ENCODE measurements around the gene C12orf60.
"Not testable (repeated sequence)": the region's sequence is repeated elsewhere in the genome, so short reads cannot be mapped to it uniquely, and the experiment has no call there.

The C12orf60 gene, protein sequence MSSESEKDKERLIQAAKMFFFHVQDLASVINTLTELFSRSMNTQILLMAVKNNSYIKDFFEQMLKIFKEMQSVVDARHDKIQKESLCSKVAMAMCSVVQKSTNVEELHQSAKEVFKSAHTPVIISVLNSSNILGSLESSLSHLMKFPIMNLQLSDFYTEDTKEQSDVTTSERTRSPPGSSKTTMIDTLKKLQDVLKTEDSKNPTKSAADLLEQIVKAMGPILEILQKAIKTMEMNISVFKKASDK

DNA sequence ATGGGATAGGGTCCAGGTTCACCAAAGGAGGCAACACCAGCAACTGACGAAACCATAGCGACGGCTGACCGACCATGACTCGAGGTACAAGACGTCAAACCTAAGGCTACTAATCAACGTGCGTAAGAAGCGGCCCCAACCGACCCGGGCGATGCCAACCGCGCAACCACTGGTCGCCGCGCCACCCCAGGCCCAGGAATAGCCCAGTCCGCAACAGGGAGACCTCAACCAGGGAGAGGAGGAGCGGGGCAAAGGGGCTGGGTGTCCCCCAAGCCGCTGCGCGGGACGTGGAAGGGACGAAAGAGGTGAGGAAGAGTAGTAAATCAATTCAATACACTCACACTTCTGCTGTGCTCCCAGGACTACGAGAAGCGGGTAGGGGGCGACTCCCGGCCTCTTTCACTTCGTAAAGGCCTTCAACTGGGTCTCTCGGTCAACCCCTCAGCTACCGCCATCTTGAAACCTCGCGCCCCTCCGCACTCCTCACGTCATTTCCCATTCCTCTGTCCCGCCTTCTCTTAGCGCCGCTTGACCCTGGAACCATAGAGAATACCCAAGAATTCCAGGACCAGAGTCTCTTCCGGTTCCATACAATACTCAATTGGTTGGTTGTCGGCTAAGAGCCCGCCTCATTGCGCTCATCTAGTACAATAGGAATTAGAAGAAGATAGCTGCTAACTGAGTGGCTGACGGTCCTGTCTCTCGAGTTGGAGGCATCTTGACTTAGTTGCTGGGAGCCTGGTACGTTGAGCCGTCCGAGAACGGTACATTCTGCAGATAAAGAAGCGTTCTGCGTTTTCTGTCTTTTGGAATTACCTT lies at the start of gene C12orf60, which contains the start of gene WBP11:
TSS of gene C12orf60 (plus strand) at position 660 of the 819 bp plus-strand sequence. CDS start 19,266 bp downstream, outside the sequence.
TSS of gene WBP11 (minus strand) at position 468 of the 819 bp plus-strand sequence. CDS start 2,095 bp downstream, outside the sequence.
- in situ Hi-C loops (cut with MboI; ENCODE audit: low sequenced_read_pairs), result no loop called here

DNA sequence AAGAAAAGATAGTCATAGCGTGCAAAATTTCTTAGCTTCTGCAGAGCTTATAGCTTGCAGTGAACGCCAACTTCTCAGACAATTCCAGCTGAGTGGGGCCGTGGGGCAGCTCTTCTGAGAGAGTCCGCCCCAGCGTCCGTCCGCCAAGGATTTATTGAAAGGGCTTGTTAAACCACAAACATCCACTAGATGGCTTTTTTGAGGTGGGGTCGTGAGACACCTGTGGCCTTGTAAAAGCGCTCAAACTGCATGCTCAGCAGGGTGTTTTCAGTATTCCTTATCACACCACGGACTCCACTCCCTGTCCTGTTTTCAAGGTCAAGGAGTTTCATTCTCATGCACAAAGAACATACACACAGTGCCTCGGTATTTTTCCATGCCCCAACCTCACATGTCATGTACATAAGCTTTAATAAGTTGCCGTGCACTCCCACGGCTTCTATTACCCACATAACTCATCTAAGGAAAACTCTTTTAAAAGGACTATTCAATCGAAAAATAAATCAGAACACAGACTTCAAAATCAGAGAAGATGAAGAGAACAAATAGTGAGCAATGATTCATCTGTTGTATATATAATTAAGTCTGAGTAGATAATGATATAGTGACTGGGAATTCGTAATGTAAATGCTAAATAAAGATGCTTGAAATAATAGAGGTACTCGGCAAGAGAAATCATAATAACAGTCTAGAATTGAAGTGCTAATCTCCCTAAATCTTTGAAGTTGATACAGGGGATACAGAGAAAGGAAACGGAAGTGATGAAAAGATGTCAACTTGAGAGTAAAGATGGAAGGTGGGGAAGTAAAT lies 46.9 kb upstream of the C12orf60 start:
- in situ Hi-C loops (cut with MboI; ENCODE audit: low sequenced_read_pairs), result no loop called here

DNA sequence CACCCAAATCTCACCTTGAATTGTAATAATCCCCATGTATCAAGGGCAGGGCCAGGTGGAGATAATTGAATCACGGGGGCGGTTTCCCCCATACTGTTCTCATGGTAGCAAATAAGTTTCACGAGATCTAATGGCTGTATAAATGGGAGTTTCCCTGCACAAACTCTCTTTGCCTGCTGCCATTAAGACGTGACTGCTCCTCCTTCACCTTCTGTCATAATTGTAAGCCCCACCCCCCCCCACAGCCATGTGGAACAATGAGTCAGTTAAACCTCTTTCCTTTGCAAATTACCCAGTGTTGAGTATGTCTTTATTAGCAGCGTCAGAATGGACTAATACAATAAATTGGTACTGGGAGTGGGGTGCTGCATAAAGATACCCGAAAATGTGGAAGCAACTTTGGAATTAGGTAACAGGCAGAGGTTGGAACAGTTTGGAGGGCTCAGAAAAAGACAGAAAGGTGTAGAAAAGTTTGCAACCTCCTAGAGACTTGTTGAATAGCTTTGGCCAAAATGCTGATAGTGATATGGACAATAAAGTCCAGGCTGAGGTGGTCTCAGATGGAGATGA lies 43.7 kb upstream of the C12orf60 start:
- in situ Hi-C loops (cut with MboI; ENCODE audit: low sequenced_read_pairs), result not testable (repeated sequence)

DNA sequence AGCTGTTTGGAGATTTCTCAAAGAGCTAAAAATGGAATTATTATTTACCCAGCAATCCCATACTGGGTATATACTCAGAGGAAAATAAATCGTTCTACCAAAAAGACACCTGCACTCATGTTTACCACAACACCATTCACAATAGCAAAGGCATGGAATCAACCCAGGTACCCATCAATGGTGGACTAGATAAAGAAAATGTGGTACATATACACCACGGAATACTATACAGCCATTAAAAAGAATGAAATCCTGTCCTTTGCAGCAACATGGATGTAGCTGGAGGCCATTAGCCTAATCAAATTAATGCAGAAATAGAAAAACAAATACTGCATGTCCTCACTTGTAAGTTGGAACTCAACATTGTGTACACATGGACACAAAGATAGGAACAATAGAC lies 38.1 kb upstream of the C12orf60 start:
- in situ Hi-C loops (cut with MboI; ENCODE audit: low sequenced_read_pairs), result no loop called here

DNA sequence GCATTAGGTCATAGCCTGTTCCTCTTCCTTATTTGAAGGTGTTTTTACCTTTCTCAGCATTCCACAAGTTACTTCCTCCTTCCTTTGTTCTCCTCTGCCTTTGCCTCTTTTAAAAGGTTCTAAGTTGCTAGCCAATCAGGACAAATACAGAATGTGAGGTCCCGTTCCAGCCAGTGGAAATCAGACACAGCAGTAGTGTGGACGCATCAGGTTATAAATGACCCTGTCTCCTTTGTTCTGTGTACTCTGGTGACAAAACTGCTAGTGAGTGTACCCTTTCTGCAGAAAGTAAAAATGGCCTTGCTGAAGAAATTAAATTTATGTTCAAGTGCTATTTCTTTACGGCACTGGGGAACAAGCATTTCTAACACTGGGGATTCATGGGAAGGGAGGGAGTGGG lies 37.5 kb upstream of the C12orf60 start:
- in situ Hi-C loops (cut with MboI; ENCODE audit: low sequenced_read_pairs), result not testable (repeated sequence)

DNA sequence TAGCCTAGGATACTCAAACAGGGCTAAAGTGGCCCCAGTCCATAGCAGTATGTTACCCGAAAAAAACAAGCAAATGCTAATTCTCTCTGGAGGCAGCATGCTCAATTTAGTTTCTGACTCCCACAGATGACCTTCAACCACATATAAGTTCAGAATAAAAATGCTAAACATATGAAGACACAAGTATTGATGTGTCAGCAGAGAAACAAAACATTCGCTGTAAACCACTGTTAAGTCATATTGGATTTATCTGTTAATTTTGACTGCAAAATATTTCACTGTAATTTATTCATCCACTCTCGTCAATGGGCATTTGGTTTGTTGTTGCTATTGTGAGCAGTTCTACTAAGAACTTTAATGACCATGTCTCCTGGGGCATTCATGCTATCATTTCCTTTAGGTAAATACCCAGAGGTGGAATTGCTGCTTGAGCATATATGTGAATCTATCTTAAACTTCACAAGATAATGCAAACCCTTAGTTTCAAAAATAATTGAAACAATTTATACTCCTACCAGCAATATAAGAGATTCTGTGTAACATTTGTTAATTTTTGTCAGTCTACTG lies 36.7 kb upstream of the C12orf60 start:
- in situ Hi-C loops (cut with MboI; ENCODE audit: low sequenced_read_pairs), result no loop called here

DNA sequence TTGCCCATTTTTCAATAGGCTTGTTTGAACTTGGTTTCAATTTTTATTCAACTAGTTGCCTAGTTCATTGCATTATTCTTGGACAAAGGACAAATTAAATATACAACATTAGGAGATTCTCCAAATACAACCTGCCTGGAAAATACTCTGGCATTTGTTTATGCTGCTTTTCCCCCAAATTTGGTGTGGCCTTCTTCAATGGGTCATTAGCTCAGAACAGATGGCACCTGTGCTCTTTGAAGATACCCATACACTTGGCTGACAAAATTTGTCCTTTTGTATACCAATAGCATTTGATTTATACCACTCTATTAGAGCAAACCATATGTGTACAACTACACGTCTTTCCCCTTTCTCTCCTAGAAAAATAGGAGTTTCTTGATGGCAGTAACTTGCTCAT lies 35.9 kb upstream of the C12orf60 start:
- in situ Hi-C loops (cut with MboI; ENCODE audit: low sequenced_read_pairs), result no loop called here

DNA sequence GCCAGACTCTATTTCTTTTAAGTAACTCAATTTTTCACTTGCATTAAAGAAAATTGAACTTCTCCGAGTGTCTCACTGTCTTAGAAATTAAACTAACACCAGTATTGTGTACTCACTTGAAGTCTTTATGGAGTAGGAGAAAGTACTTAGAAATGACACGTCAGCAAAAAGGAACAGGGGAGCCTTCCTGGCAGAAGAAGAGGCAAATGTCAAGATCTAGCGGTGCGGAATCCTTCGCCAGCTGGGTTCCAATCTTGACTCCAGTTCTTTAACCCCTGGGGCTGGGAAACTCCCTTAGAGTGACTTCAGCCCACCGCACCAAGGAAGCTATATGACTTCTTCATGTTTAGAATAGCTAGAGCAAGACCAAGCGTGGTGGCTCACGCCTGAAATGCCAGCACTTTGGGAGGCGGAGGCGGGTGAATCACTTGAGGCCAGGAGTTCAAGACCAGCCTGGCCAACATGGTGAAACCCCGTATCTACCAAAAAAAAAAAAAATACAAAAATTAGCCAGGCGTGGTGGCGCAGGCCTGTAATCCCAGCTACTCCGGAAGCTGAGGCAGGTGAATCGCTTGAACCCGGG lies 34.6 kb upstream of the C12orf60 start:
- in situ Hi-C loops (cut with MboI; ENCODE audit: low sequenced_read_pairs), result no loop called here

DNA sequence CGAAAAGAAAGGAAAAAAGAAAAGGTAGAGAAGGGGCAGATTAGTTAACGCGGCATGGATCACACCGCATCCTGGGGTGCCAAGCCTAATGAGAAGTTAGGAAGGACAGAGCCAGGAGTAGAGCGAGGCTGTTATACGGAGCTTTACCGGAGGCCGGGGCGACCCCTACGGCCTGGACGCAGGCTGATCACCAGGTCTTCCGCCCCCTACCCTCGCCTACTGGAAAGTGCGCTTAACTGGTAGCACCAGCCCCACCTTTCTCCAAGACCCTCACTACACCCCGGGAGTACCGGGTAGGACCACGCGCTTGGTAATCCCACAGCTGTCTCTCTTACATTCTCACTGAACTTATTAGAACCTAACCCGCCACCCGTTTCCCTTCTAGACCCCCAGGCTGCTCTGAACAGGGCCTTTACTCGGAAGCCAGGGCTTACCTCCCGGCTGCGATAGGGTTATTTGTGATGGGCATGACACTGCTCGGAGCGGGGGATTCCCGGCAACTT lies 34.0 kb upstream of the C12orf60 start:
- in situ Hi-C loops (cut with MboI; ENCODE audit: low sequenced_read_pairs), result no loop called here

DNA sequence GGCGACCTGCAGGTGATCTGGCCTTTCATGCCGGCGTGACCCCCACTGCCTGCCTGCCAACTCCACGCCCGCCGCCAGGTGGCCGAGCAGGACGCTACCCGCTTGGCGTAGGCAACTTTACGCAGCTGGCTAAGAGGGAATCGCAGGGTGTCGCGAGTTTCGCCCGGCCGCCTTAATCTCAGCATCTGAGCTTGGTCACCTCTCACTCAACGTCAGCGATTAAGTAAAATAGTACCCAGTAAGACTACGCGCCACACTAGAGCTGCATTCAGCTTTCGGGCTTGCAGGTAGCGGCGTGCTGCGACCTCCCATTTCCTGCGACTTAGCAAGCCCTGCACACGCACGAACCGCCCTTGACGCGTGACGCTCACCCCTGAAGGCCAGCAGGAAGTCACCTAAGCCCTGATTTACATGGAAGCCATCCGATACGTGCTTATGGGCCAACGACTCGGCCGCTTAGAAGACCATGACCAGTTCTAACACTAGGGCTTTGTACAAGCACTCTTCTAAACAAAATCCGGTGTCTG lies 33.4 kb upstream of the C12orf60 start:
- in situ Hi-C loops (cut with MboI; ENCODE audit: low sequenced_read_pairs), result no loop called here

DNA sequence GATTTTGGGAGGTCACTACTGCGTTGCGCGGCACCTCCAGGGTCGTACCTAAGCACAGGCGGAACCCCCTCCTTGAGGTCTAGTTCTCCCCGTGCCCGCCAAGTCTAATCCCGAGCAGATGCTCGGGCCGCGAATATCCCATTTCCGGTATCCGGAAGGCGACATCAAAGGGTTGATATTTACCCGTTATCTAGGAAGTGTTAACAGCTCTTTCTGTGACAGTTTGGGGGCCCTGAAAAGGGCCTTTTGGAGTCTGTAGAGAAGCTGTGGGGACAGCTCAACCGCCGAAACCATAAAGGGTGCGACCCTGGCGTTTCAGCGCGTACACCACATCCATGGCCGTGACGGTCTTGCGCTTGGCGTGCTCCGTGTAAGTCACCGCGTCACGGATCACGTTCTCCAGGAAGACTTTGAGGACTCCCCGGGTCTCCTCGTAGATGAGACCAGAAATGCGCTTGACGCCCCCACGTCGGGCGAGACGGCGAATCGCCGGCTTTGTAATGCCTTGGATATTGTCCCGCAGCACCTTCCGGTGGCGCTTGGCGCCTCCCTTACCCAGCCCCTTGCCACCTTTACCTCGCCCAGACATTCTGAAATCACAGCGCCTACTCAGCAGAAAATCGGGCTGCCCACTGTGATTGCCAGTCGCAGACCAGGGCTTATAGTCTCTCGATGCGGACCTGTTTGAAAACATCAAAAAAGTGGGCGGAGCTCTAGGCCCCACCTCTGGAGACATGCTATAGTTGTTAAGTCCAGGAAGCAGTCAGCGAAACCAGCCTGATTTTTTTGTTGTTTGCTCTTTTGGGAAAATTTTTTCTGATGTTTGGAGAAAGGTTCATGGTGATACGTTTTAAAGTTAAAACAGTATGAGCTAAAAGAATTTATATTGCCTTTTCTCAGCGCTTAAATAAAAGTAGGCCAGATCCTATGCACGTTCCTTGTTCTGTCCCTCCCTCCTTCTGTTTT lies 32.7 kb upstream of the C12orf60 start:
- in situ Hi-C loops (cut with MboI; ENCODE audit: low sequenced_read_pairs), result no loop called here

DNA sequence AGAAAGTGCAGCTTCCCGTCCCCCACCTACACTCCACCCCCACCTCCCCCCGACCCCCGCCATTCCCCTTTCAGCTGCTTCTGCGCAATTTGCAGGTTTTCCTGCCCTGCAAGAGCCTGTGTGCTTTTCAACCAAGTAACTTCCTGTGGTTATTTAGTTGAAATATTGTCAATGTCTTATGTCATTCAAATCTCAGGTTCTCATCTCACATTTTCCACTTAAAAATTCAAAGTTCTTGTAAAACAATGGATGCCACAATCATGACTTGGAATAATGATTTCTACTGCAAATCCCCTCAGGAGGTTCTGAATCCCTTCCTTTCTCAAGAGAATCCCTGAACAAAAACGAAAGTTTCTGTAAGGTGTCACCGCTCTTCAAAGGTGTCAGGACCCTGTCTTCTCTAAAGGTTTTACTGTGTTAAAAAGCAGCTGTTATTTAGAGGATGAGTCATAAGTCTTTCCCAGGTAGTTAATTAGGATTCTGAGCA lies 31.8 kb upstream of the C12orf60 start:
- in situ Hi-C loops (cut with MboI; ENCODE audit: low sequenced_read_pairs), result no loop called here

DNA sequence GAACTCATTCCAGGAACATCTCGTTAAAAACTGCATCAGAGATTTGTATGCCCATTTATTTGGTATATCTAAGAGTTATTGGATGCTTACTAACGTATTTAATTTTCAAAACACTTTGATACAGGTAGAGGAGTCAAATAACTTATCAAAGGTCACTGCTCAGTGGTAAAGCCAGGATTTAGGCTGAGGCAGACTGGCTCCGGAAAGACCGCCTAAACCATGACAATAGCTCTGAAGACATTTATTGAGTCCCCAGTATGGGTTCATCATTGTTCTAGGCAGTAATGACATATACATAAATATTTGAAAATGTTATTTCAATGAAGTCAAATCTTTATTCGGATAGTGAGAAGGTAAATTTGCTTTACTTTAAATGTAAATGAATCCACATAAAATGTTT lies 30.5 kb upstream of the C12orf60 start:
- in situ Hi-C loops (cut with MboI; ENCODE audit: low sequenced_read_pairs), result no loop called here

DNA sequence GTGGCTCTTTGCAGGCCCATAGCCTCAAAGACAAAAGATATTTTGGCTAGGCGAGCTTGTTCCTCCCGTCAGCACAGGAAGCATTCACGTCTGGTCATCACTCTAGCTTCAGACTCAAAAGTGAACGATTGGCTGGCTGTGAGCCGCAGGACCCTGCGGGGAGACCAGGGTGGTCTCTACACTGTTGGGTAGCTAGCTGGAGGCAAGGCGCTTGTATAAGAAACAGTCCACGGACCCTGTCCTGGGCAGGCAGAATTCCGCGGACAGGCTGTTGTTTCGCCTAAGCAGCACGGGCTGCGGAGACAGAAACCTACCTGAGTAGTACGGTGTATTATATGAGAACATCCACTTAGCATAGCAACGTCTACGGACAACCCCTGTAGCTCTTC lies 29.8 kb upstream of the C12orf60 start:
- in situ Hi-C loops (cut with MboI; ENCODE audit: low sequenced_read_pairs), result no loop called here

DNA sequence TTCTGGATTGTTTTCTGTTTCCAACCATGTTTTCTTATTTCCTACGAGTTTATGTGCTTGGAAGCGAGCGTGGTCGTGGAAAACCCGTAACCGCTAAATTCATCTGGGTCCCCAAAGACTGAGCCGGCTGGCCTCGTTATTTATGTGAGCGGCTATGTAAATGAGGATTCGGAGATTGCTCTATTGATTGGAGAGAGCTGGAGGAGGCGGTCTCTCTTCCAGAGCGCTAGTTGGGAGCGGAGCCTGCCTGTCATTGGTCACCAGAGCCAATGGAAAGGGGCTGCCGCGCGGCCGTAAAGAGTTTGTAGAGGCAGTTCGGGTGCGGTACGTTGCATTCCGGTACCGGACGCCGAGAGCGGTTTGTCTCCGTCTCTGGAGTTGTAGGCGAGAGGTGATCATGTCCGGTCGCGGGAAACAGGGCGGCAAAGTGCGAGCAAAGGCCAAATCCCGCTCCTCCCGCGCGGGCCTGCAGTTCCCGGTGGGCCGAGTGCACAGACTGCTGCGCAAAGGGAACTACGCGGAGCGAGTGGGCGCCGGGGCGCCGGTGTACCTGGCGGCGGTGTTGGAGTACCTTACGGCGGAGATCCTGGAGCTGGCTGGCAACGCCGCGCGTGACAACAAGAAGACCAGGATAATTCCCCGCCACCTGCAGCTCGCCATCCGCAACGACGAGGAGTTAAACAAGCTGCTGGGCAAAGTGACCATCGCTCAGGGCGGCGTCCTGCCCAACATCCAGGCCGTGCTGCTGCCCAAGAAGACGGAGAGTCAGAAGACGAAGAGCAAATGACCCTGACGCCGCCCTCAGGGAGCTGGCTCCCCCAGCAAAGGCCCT lies 29.2 kb upstream of the C12orf60 start:
- in situ Hi-C loops (cut with MboI; ENCODE audit: low sequenced_read_pairs), result no loop called here

DNA sequence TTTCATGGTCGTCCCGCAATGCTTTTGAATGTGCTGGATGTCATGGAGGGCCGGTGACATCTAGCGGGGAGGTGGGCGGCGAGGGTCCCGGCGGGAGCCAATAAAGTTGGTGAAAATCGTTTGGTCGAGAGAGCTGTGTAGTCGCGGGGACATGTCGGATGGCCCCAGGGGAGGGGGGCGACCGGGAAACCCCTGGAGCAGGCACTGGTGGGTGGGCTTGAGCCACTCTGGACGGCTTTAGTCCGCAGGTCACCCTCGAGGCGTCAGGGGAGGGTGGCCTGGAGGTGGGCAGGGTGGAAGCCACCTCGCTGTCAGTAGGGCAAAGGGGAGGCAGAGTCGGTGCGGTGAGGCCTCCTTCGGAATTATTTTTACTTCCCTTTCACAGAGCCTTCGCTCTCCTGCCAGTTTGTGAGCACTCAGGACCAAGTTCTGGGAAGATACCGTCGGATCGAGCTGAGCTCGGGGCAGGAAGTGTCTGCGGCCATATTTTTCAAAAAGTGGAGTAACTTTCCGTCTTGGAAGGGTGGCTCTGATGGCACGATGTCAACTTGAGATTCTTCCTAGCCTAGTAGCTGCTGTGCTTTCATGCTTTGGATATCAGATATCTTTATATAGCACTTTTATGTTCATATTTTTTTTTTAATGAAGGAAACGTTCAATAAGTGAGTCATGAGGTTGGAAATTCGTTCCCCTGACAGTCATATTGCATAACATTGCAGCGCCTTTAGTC lies 28.4 kb upstream of the C12orf60 start:
- in situ Hi-C loops (cut with MboI; ENCODE audit: low sequenced_read_pairs), result no loop called here

DNA sequence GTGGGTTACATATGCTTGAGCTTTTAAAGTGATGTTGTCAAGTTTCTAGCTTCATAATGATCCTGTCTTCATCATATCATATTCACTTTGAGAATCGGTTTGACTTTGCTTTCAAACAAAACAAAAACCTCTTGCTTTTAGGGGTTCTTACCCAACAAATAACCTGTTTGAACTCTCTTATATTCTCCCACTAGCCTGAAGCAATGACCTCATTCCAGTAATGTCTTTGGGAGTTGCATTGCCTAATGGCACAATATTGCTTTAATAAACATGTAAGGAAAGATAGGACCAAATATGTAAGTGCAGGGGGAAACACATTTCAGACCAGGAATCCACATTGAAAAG lies 27.9 kb upstream of the C12orf60 start:
- in situ Hi-C loops (cut with MboI; ENCODE audit: low sequenced_read_pairs), result no loop called here
